Measurements from ENCODE around the gene CCDC74B.
"Not testable (repeated sequence)": the region's sequence is repeated elsewhere in the genome, so short reads cannot be mapped to it uniquely, and the experiment has no call there.

The CCDC74B gene

GRCh38 chr2:130165293-130166016 lies 20.5 kb upstream of the CCDC74B start:
- no peak for DNase-seq

GRCh38 chr2:130162968-130163367 lies 18.1 kb upstream of the CCDC74B start:
- no peak for DNase-seq

GRCh38 chr2:130162486-130162885 lies 17.6 kb upstream of the CCDC74B start:
- DNase-seq = not testable (repeated sequence)

- not testable (repeated sequence) for DNase-seq
These were observed 16.2 kb upstream of the CCDC74B start for GRCh38 chr2:130160838-130161705.

- DNase-seq = no peak
These were observed 15.2 kb upstream of the CCDC74B start for GRCh38 chr2:130160131-130160530.

- DNase-seq = not testable (repeated sequence)
These were observed 14.5 kb upstream of the CCDC74B start for GRCh38 chr2:130159376-130159775.

- no peak for DNase-seq
These were observed 13.7 kb upstream of the CCDC74B start for GRCh38 chr2:130158631-130159030.

- DNase-seq = not testable (repeated sequence)
These were observed 13.1 kb upstream of the CCDC74B start for GRCh38 chr2:130157825-130158514.

GRCh38 chr2:130157354-130157753 lies 12.4 kb upstream of the CCDC74B start:
- DNase-seq = not testable (repeated sequence)

- no peak for DNase-seq
These were observed 11.7 kb upstream of the CCDC74B start for GRCh38 chr2:130156624-130157004.

- DNase-seq = not testable (repeated sequence)
These were observed 11.2 kb upstream of the CCDC74B start for GRCh38 chr2:130155956-130156623.

- no peak for DNase-seq
These were observed 10.2 kb upstream of the CCDC74B start for GRCh38 chr2:130154773-130155765.

GRCh38 chr2:130154423-130154770 lies 9.5 kb upstream of the CCDC74B start:
- not testable (repeated sequence) for DNase-seq

- not testable (repeated sequence) for DNase-seq
These were observed 9.0 kb upstream of the CCDC74B start for GRCh38 chr2:130153721-130154422.

GRCh38 chr2:130152816-130153595 lies 8.1 kb upstream of the CCDC74B start:
- no peak for DNase-seq

GRCh38 chr2:130152136-130152815 lies 7.4 kb upstream of the CCDC74B start:
- not testable (repeated sequence) for DNase-seq

- DNase-seq = not testable (repeated sequence)
These were observed 6.2 kb upstream of the CCDC74B start for GRCh38 chr2:130151145-130151512.

GRCh38 chr2:130150181-130151144 lies 5.6 kb upstream of the CCDC74B start:
- no peak for DNase-seq
